WTC11 (cell line): ENCODE results near the gene LRTM2. TPM values are rescaled to one million over a fixed set of nuclear protein-coding genes. Genes with fewer than 3 reads are reported as not detected.
A peak's percentile ranks its signal among the peaks of the same experiment; 100 is the strongest.

Experiments used
- ATAC-seq: fragments of 200-7000 bp; cut with Tn5 transposase; 2 replicates; pipeline ENCODE4 v1.10.0; 2021; ENCODE audit warnings: mild to moderate bottlenecking, moderate library complexity
- CTCF ChIA-PET: fragments of 300-600 bp; sonication (Branson Sonifier 250); formaldehyde crosslinking; loops from one replicate; lab custom pipeline; 2021; ENCODE audit warnings: antibody characterized with exemption; lab: Charles Lee
- POLR2A ChIA-PET: fragments of 350-600 bp; sonication (Branson Sonifier 250); formaldehyde crosslinking; loops from one replicate; lab custom pipeline; 2021; ENCODE audit warnings: antibody characterized with exemption; lab: Charles Lee
- DNase-seq: peaks from one replicate; pipeline ENCODE4 v3.0.0; 2021; ENCODE audit warnings: low spot score
- H3K27ac Mint-ChIP-seq: 2 replicates; pipeline ENCODE4 v1.8.0; 2021; ENCODE audit warnings: mixed read lengths
- H3K27me3 Mint-ChIP-seq: 2 replicates; pipeline ENCODE4 v1.8.0; 2021; ENCODE audit warnings: low read depth, mild to moderate bottlenecking, moderate library complexity, mixed read lengths
- H3K36me3 Mint-ChIP-seq: 2 replicates; pipeline ENCODE4 v1.8.0; 2021; ENCODE audit warnings: mixed read lengths
- H3K4me1 Mint-ChIP-seq: 2 replicates; pipeline ENCODE4 v1.8.0; 2022; ENCODE audit warnings: mixed read lengths
- H3K4me3 Mint-ChIP-seq: 2 replicates; pipeline ENCODE4 v1.8.0; 2021; ENCODE audit warnings: mild to moderate bottlenecking, moderate library complexity, mixed read lengths
- H3K9me3 Mint-ChIP-seq: 2 replicates; pipeline ENCODE4 v1.8.0; 2021; ENCODE audit warnings: mixed read lengths
- AR ChIP-seq: fragments of 250-450 bp; sonication (Bioruptor Pico); IDR thresholded peaks from 2 replicates; pipeline ENCODE4 v1.9.0; 2021; ENCODE audit warnings: mild to moderate bottlenecking
- ARID4B ChIP-seq: sonication (generic); formaldehyde crosslinking; IDR thresholded peaks from 2 replicates; pipeline ENCODE4 v1.8.0; 2023; ENCODE audit warnings: missing genetic modification reagents, mild to moderate bottlenecking, borderline replicate concordance
- CTCF ChIP-seq: fragments of 200-600 bp; IDR thresholded peaks from 2 replicates; pipeline ENCODE4 v1.8.0; 2022; ENCODE audit warnings: antibody characterized with exemption
- E2F1 ChIP-seq: sonication (generic); formaldehyde crosslinking; IDR thresholded peaks from 2 replicates; pipeline ENCODE4 v1.8.0; 2022; ENCODE audit warnings: mild to moderate bottlenecking, missing genetic modification reagents
- ESRRA ChIP-seq: sonication (generic); formaldehyde crosslinking; IDR thresholded peaks from 2 replicates; pipeline ENCODE4 v1.8.1; 2022; ENCODE audit warnings: mild to moderate bottlenecking, missing genetic modification reagents, borderline replicate concordance
- FOXP1 ChIP-seq: sonication (generic); formaldehyde crosslinking; IDR thresholded peaks from 2 replicates; pipeline ENCODE4 v1.8.0; 2022; ENCODE audit warnings: missing genetic modification reagents, mild to moderate bottlenecking, moderate library complexity, borderline replicate concordance
- GRHL2 ChIP-seq: fragments of 250-450 bp; sonication (Bioruptor Pico); IDR thresholded peaks from 2 replicates; pipeline ENCODE4 v1.8.0; 2022; ENCODE audit warnings: mild to moderate bottlenecking, moderate library complexity; ENCODE audit not compliant: insufficient replicate concordance, severe bottlenecking
- GTF2I ChIP-seq: fragments of 250-450 bp; sonication (Bioruptor Pico); conservative IDR thresholded peaks from 2 replicates; pipeline ENCODE4 v1.4.0; 2021; ENCODE audit warnings: mild to moderate bottlenecking
- MLX ChIP-seq: sonication (generic); formaldehyde crosslinking; IDR thresholded peaks from 2 replicates; pipeline ENCODE4 v1.8.1; 2023; ENCODE audit warnings: mild to moderate bottlenecking, missing genetic modification reagents, moderate library complexity
- NFYB ChIP-seq: sonication (generic); formaldehyde crosslinking; conservative IDR thresholded peaks from 2 replicates; pipeline ENCODE4 v1.8.0; 2022; ENCODE audit warnings: low read depth, missing genetic modification reagents
- OVOL2 ChIP-seq: fragments of 250-450 bp; sonication (Bioruptor Pico); IDR thresholded peaks from 2 replicates; pipeline ENCODE4 v1.9.0; 2021; ENCODE audit warnings: mild to moderate bottlenecking, borderline replicate concordance
- PRDM15 ChIP-seq: sonication (generic); formaldehyde crosslinking; IDR thresholded peaks from 2 replicates; pipeline ENCODE4 v1.8.0; 2022; ENCODE audit warnings: missing genetic modification reagents
- SMAD3 ChIP-seq: sonication (generic); formaldehyde crosslinking; IDR thresholded peaks from 2 replicates; pipeline ENCODE4 v1.8.0; 2022; ENCODE audit warnings: missing genetic modification reagents, mild to moderate bottlenecking, borderline replicate concordance
- ZBTB21 ChIP-seq: sonication (generic); formaldehyde crosslinking; IDR thresholded peaks from 2 replicates; pipeline ENCODE4 v1.8.1; 2023; ENCODE audit warnings: mild to moderate bottlenecking, missing genetic modification reagents, borderline replicate concordance
- ZBTB43 ChIP-seq: sonication (generic); formaldehyde crosslinking; IDR thresholded peaks from 2 replicates; pipeline ENCODE4 v1.8.1; 2023; ENCODE audit warnings: mild to moderate bottlenecking, missing genetic modification reagents
- ZNF512 ChIP-seq: sonication (generic); formaldehyde crosslinking; IDR thresholded peaks from 2 replicates; pipeline ENCODE4 v1.8.1; 2022; ENCODE audit warnings: missing genetic modification reagents, borderline replicate concordance
- total RNA-seq: library from RNA; stranded (reverse); gene quantifications from 3 replicates; pipeline ENCODE4 v1.2.3, GENCODE V29; 2021

The LRTM2 gene
- total RNA-seq, 1 experiment from 2014 or later: 0.66 TPM

GRCh38 chr12:1838205-1838993 lies 18.0 kb downstream of the LRTM2 start (continued):
- TF ChIP-seq AR: no peak

GRCh38 chr12:1838994-1839365 lies 18.6 kb downstream of the LRTM2 start:
- Mint-ChIP-seq H3K4me1 (peaks cover 30% of the 10 kb centered on the region), H3K9me3 (no peaks in the 10 kb centered on the region), H3K27ac (peak overlapping the region; percentile 88), H3K4me3 (no peak overlapping the region), H3K36me3 (no peaks in the 10 kb centered on the region), H3K27me3 (no peaks in the 10 kb centered on the region)
- peak; percentile 9 for DNase-seq
- ChIA-PET CTCF (interaction anchor here (0.6 to 3.6 kb wide), 5 partner anchors 39 to 204 kb away, joined by 3 to 13 read pairs (median 4); no protein-coding TSS in a partner anchor), POLR2A (no interaction called here)
- ATAC-seq: no peak
- TF ChIP-seq GRHL2 (no peak), ZBTB21 (CRISPR knock-in tag) (no peak), ARID4B (no peak), ZBTB43 (CRISPR knock-in tag) (no peak), SMAD3 (CRISPR knock-in tag) (no peak), FOXP1 (CRISPR knock-in tag) (no peak), ESRRA (CRISPR knock-in tag) (no peak), PRDM15 (CRISPR knock-in tag) (no peak), MLX (CRISPR knock-in tag) (no peak), NFYB (CRISPR knock-in tag) (no peak), ZNF512 (CRISPR knock-in tag) (no peak), CTCF (no peak), OVOL2 (CRISPR knock-in tag) (no peak), E2F1 (CRISPR knock-in tag) (no peak), GTF2I (CRISPR knock-in tag) (no peak)
